B cell (primary cell): ENCODE measurements around the gene AEBP1. TPM values are rescaled to one million over a fixed set of nuclear protein-coding genes. Genes with fewer than 3 reads are reported as not detected.

Experiments
- ATAC-seq: fragments of 200-7000 bp; cut with Tn5 transposase; one replicate; pipeline ENCODE4 v1.10.0; 2021; ENCODE audit warnings: low read depth, mild to moderate bottlenecking, moderate number of reproducible peaks, moderate library complexity
- CTCF ChIA-PET: fragments of 350-600 bp; sonication (Branson Sonifier 250); formaldehyde crosslinking; loops from one replicate; lab custom pipeline; 2021; ENCODE audit warnings: antibody characterized with exemption, inconsistent platforms; lab: Charles Lee
- POLR2A ChIA-PET: fragments of 350-600 bp; sonication (Branson Sonifier 250); formaldehyde crosslinking; loops from one replicate; lab custom pipeline; 2021; ENCODE audit warnings: antibody characterized with exemption; lab: Charles Lee
- DNase-seq: peaks from one replicate; pipeline ENCODE4 v3.0.0; 2013
- H2AFZ ChIP-seq: 2 replicates; pipeline ENCODE4 v1.6.1; 2012; ENCODE audit warnings: mild to moderate bottlenecking, low read depth, low read length; ENCODE audit not compliant: insufficient read depth, poor library complexity, severe bottlenecking
- H3K27ac ChIP-seq, 2 donors: 1 replicate in 1 of 2; 2 replicates in 1 of 2; pipeline ENCODE4 v1.5.1; 2012 to 2013; ENCODE audit warnings: low read length in 2 of 2, mild to moderate bottlenecking in 2 of 2, moderate library complexity in 1 of 2
- H3K27me3 ChIP-seq, 4 experiments: fragments of 200-600 bp in 1 of 4; sonication (generic) in 1 of 4; replicated peaks in 1 of 4; 1 replicate in 2 of 4; 2 replicates in 2 of 4; pipeline versions ENCODE4 v1.6.1 to v1.7.0; 2013 to 2016; ENCODE audit warnings: low read length in 3 of 4, mild to moderate bottlenecking in 2 of 4, mixed read lengths in 1 of 4, moderate library complexity in 1 of 4; ENCODE audit not compliant: insufficient read depth in 4 of 4, control insufficient read depth in 3 of 4; ENCODE audit errors: control extremely low read depth in 1 of 4
- H3K36me3 ChIP-seq, 2 experiments: replicated peaks in 1 of 2; 1 replicate in 1 of 2; 2 replicates in 1 of 2; pipeline versions ENCODE4 v1.6.1 to v1.7.1; 2013; ENCODE audit warnings: low read length in 1 of 2; ENCODE audit not compliant: insufficient read depth in 2 of 2, control insufficient read depth in 1 of 2; ENCODE audit errors: control extremely low read depth in 1 of 2, extremely low read depth in 1 of 2
- H3K4me1 ChIP-seq, 2 donors: fragments of 200-600 bp in 1 of 2; sonication (generic) in 1 of 2; 1 replicate in 1 of 2; 2 replicates in 1 of 2; pipeline versions ENCODE4 v1.5.1 to v1.6.1; 2013 to 2017; ENCODE audit warnings: low read length in 2 of 2; ENCODE audit not compliant: control insufficient read depth in 2 of 2, insufficient read depth in 2 of 2
- H3K4me2 ChIP-seq: replicated peaks from 2 replicates; pipeline ENCODE3; 2012; ENCODE audit warnings: mild to moderate bottlenecking, low read depth, low read length; ENCODE audit not compliant: poor library complexity, severe bottlenecking
- H3K4me3 ChIP-seq, 5 experiments: fragments of 200-600 bp in 1 of 5; sonication (generic) in 1 of 5; 1 replicate in 3 of 5; 2 replicates in 2 of 5; pipeline versions ENCODE4 v1.5.1 to v1.7.0; 2011 to 2016; ENCODE audit warnings: low read length in 4 of 5, mild to moderate bottlenecking in 4 of 5, low read depth in 2 of 5, control low read depth in 1 of 5, moderate library complexity in 1 of 5; ENCODE audit not compliant: insufficient read depth in 1 of 5; ENCODE audit errors: control extremely low read depth in 1 of 5, extremely low read depth in 1 of 5
- H3K79me2 ChIP-seq: fragments of 200-600 bp; sonication (generic); one replicate; pipeline ENCODE4 v1.6.0; 2016; ENCODE audit warnings: low read length; ENCODE audit not compliant: control insufficient read depth, insufficient read depth
- H3K9ac ChIP-seq: fragments of 200-600 bp; sonication (generic); 2 replicates; pipeline ENCODE4 v1.6.1; 2017; ENCODE audit warnings: mild to moderate bottlenecking, low read length, moderate library complexity
- H3K9me3 ChIP-seq, 3 donors: one replicate each; pipeline versions ENCODE4 v1.6.1 to v1.7.1; 2013; ENCODE audit warnings: low read length in 2 of 3; ENCODE audit not compliant: control insufficient read depth in 2 of 3, insufficient read depth in 1 of 3; ENCODE audit errors: control extremely low read depth in 1 of 3
- H4K20me1 ChIP-seq: 2 replicates; pipeline ENCODE4 v1.6.0; 2012; ENCODE audit warnings: mild to moderate bottlenecking, low read length; ENCODE audit not compliant: insufficient read depth, control insufficient read depth, poor library complexity, severe bottlenecking
- H3K27ac Mint-ChIP-seq: one replicate; pipeline ENCODE4 v1.8.0; 2021; ENCODE audit warnings: mixed read lengths
- H3K27me3 Mint-ChIP-seq: one replicate; pipeline ENCODE4 v1.8.0; 2021; ENCODE audit warnings: mixed read lengths
- H3K4me1 Mint-ChIP-seq: one replicate; pipeline ENCODE4 v1.8.0; 2021; ENCODE audit warnings: mixed read lengths
- H3K4me3 Mint-ChIP-seq: one replicate; pipeline ENCODE4 v1.8.0; 2021; ENCODE audit warnings: mixed read lengths
- H3K9me3 Mint-ChIP-seq: one replicate; pipeline ENCODE4 v1.8.0; 2022; ENCODE audit warnings: mixed read lengths; ENCODE audit not compliant: insufficient read depth
- EZH2 ChIP-seq: IDR thresholded peaks from 2 replicates; pipeline ENCODE4 v1.6.1; 2012; ENCODE audit warnings: borderline replicate concordance, low read depth, mild to moderate bottlenecking, moderate library complexity, low read length; ENCODE audit not compliant: insufficient read depth, poor library complexity, severe bottlenecking
- WGBS: methylation state at CpG from one replicate; pipeline ENCODE4 v1.1.5; 2013; ENCODE audit warnings: missing lambda C conversion rate; ENCODE audit not compliant: insufficient coverage; 5-methylcytosine and 5-hydroxymethylcytosine counted together
- intact Hi-C: fragments of 100-400 bp; cut with micrococcal nuclease; formaldehyde crosslinking; loops from one replicate; pipeline ENCODE4 v1.10.0; 2022
- polyA plus RNA-seq: library from polyadenylated mRNA; depleted of rRNA; stranded (reverse); fragments of >200 nt; gene quantifications from 2 replicates; pipeline ENCODE4 v1.2.3, GENCODE V29; 2012
- total RNA-seq, 2 donors: library from RNA; stranded (reverse); fragments of 120-200 nt in 1 of 2; gene quantifications; 1 replicate in 1 of 2; 2 replicates in 1 of 2; pipeline versions ENCODE4 v1.2.3 to v1.2.4, GENCODE V29; 2013 to 2022
- TF ChIP-seq, protein P1 (sequence below): fragments of 200-600 bp; IDR thresholded peaks from one replicate; pipeline ENCODE4 v1.8.0; 2022; ENCODE audit warnings: antibody characterized with exemption, mild to moderate bottlenecking

The AEBP1 gene
- total and polyA plus RNA-seq, 2 donors (not counting 1 experiment from before 2014, with no cell fraction given), result 20.2 to 36.7 TPM

- Mint-ChIP-seq H3K27me3 (peaks cover 8% of the 10 kb centered on the region), H3K4me1 (no peaks in the 10 kb centered on the region), H3K27ac (no peak overlapping the region), H3K9me3 (no peaks in the 10 kb centered on the region), H3K4me3 (no peak overlapping the region)
- 95% methylated on average over 4 of the region's 4 CpGs for WGBS
- H3K4me2 ChIP-seq, result no peak overlapping the region
- H3K4me1 ChIP-seq, result no peaks in the 10 kb centered on the region
- no peak overlapping the region for H3K27ac ChIP-seq
- ChIA-PET CTCF (no interaction called here), POLR2A (no interaction called here)
- no peaks in the 10 kb centered on the region for H3K36me3 ChIP-seq
- no peak overlapping the region for H3K4me3 ChIP-seq
- TF ChIP-seq, protein P1, sequence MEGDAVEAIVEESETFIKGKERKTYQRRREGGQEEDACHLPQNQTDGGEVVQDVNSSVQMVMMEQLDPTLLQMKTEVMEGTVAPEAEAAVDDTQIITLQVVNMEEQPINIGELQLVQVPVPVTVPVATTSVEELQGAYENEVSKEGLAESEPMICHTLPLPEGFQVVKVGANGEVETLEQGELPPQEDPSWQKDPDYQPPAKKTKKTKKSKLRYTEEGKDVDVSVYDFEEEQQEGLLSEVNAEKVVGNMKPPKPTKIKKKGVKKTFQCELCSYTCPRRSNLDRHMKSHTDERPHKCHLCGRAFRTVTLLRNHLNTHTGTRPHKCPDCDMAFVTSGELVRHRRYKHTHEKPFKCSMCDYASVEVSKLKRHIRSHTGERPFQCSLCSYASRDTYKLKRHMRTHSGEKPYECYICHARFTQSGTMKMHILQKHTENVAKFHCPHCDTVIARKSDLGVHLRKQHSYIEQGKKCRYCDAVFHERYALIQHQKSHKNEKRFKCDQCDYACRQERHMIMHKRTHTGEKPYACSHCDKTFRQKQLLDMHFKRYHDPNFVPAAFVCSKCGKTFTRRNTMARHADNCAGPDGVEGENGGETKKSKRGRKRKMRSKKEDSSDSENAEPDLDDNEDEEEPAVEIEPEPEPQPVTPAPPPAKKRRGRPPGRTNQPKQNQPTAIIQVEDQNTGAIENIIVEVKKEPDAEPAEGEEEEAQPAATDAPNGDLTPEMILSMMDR, result no peak
- no peak for TF ChIP-seq EZH2
- no peak overlapping the region for H3K9ac ChIP-seq
- no peaks in the 10 kb centered on the region for H3K79me2 ChIP-seq
- intact Hi-C loops, result no loop called here
- H4K20me1 ChIP-seq, result no peaks in the 10 kb centered on the region
- no peak overlapping the region for H2AFZ ChIP-seq
- peaks cover 0 to 1% (median 0%) of the 10 kb centered on the region in 3 donors for H3K9me3 ChIP-seq
- H3K27me3 ChIP-seq, result no peaks in the 10 kb centered on the region
- ATAC-seq, result no peak
- DNase-seq, result no peak
Observed at GRCh38 chr7:44162179-44162578, 58.0 kb downstream of the AEBP1 start.

GRCh38 chr7:44162785-44163395, 58.7 kb downstream of the AEBP1 start:
- Histone ChIP-seq H3K4me1 (peaks cover 4 to 5% of the 10 kb centered on the region in 2 donors), H3K4me2 (no peak overlapping the region), H3K9me3 (peaks cover 0 to 1% (median 0%) of the 10 kb centered on the region in 3 donors), H3K36me3 (no peaks in the 10 kb centered on the region), H3K4me3 (no peak overlapping the region), H3K27ac (no peak overlapping the region), H2AFZ (no peak overlapping the region), H3K9ac (no peak overlapping the region), H3K79me2 (no peaks in the 10 kb centered on the region), H4K20me1 (no peaks in the 10 kb centered on the region), H3K27me3 (no peaks in the 10 kb centered on the region)
- H3K9me3 Mint-ChIP-seq, result no peaks in the 10 kb centered on the region
- CTCF ChIA-PET, result no interaction called here
- TF ChIP-seq EZH2, result no peak
- TF ChIP-seq, protein P1, result no peak
- H3K4me1 Mint-ChIP-seq, result peaks cover 5% of the 10 kb centered on the region
- peaks cover 8% of the 10 kb centered on the region for H3K27me3 Mint-ChIP-seq
- POLR2A ChIA-PET, result no interaction called here
- no peak overlapping the region for H3K4me3 Mint-ChIP-seq
- H3K27ac Mint-ChIP-seq, result no peak overlapping the region
- WGBS, result 100% methylated on average over 1 of the region's 1 CpG
- no peak for DNase-seq
- ATAC-seq, result no peak
- intact Hi-C loops, result no loop called here
